ENCODE measurements around the gene ANO10.
"Not testable (repeated sequence)": the region's sequence is repeated elsewhere in the genome, so short reads cannot be mapped to it uniquely, and the experiment has no call there.

ANO10 gene

DNA sequence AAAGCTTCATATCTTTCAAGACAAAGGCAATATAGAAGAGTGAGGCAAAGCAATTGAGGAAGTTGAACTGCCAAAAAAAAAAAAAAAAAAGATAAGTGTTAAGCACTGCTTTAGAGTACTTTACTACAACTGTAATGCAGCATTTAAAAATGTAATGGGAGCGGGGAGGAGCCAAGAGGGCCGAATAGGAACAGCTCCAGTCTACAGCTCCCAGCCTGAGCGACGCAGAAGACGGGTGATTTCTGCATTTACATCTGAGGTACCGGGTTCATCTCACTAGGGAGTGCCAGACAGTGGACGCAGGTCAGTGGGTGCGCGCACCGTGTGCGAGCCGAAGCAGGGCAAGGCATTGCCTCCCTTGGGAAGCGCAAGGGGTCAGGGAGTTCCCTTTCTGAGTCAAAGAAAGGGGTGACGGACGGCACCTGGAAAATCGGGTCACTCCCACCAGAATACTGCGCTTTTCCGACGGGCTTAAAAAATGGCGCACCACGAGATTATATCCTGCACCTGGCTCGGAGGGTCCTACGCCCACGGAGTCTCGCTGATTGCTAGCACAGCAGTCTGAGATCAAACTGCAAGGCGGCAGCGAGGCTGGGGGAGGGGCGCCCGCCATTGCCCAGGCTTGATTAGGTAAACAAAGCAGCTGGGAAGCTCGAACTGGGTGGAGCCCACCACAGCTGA, 56.0 kb downstream of the ANO10 start:
- not testable (repeated sequence) for DNase-seq

DNA sequence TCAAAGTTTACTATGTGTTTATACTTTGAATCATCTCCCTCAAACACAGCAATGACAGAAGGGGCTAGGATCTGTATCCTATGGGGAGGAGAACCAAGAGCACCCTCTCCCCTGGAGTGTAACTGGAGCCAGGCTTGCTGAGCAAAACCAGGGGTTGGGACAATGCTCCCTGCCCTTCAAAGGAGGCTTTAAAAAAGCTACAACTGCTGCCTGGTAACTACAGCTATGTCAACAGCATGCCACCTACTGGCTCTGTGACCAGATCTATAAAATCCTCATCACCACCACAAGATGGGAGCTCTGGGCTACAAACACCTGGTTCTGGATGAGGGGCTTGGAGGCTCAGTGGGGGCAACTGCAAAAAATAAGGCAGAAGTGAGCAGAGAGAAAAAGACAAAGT, 61.9 kb downstream of the ANO10 start:
- no peak for DNase-seq

DNA sequence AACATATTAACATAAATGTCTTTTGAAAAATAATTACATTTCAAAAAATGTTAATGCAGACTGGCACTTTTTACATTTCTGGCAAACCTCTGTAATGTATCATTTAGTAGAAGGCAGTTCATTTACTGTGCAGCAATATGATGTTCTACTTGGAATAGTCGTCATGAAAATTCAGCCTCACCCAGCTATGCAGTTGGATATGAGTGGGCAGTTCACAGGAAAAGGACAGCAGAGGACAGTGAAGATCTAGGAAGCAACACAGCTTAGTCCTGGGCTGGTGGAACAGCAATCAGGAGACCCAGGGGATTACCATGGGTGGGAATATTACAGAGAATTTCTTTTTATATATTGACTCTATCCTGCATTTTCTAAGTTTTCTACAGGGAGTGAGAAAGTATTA, 63.6 kb downstream of the ANO10 start:
- no peak for DNase-seq

DNA sequence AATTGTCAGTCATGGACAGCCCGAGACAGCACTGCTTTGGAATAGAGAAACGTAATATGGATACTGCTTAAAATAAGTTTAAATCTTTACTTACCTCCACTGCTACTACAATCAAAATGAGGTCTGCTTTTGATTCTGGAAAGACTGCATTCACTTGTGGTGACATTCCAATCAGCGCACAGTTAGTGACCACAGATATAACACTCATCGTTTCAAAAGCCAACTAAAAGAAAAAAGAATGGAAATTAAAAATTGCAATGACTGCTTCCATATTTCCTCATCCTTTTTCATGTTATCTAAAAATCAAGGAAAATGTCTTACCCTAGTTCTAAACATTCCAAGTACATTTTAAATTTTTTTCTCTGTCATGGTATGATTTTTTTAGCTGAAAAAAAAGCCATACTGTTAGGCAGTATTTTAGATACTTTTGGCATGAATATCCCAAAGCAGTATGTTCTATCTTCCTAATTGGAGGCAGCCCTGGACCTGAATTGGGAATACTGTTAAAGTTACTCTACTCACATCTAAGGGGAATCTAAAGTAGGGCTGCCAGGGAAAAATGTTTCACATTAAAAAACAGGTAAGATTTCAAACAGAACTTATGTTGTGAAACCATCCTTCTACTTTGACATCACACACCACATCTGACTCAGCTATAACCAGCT, 72.1 kb downstream of the ANO10 start:
- no peak for DNase-seq

DNA sequence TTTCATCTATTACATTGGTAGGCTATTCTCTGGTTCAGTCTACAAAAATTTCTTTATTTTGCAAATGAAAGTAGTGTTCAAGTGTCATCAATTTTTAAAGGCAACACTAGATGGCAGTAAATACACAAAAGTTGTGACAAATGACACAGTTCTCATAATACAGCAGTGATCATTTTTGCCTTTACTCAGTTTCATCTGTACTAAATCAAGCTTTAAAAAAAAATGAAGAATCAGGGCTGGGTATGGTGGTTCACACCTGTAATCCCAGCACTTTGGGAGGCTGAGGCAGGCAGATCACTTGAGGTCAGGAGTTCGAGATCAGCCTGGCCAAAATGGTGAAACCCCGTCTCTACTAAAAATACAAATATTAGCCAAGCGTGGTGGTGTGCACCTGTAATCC, 77.5 kb downstream of the ANO10 start:
- DNase-seq, result peak in 1 of 2 donors; percentile 20

DNA sequence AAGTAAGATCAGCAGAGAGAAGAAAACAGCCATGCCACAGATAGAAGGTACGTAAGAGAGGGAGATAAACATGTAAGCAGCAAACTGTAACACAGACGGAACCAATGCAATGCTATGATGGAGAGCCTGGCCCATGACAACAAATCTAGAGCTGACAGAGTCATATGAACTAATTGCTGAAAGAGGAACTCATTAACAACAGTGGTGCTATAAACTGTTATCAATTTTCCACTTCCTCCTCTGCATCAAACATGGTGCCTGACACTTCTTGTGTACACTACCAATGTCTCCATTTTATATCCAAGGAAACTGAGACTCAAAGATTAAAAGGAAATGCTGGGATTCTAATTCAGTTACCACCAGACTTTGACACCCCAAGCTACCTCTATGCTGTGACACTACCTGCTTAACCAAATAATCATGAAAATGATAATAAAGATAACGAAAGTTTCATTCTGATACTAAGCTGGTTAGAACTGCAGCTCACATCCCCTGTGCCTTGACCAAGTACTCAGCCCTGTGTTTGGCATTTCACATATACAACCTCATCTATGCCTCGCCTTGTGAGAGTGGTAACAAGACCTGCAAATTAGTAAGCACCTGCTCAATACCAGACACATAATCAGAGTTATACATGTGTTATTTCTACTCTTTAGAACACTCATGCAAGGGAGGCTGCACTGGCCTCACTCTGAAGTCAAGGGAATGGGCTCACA, 79.3 kb downstream of the ANO10 start:
- no peak for DNase-seq

DNA sequence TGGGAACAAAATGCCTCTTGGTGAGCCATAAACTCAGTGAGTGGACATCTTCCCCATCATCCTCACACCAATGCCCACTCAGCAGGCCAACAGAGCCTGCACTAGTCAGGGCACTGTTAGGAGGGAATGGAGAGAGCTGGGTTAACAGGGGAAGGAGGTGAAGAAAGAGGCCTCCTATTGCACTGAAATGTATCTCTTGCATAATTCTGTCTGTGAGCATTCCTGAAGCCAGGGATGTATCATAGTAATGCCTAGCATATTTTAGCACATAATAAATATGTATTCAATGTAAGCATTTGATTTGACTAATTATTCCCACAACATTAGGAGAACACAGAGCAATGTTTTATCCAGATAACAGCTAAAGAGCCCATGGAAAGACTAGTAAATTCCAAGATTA, 81.2 kb downstream of the ANO10 start:
- DNase-seq, result no peak

DNA sequence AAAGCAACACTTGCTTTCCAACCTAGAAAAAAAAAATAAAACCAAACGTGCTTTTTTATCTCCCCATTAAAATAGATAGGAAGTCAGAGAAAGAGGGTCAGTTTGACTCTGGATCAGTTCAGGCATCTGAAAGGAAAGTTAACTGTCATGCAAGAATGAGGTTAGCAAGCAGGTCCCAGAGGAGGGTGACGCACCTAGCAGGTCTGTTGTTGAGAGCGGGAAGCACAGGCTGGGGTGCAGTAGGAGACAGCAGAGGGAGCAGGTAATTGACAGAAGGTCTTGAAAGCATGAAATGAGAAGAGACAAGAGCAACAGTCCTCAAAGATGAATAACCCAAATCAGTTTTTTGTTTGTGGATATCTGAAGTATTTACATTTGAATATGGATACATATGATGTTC, 82.5 kb downstream of the ANO10 start:
- no peak for DNase-seq

DNA sequence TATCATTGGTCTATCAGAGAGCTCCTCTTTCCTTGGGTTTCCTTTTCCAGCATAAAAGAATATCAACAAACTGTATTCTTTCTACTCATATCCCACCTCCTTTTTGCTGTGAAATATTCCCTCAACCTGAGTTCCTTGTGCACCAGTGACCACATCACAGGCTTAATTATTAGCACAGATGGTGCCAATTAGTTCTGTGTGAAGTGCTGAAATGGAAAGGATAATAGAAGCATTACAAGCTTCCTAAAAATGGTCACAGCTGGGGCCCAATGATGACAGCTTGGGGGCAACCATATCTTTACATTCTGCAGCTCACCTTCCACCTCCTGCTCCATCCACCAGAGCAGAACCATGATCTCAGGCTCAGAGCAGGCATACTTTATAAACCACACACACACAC, 84.6 kb downstream of the ANO10 start:
- DNase-seq, result no peak

DNA sequence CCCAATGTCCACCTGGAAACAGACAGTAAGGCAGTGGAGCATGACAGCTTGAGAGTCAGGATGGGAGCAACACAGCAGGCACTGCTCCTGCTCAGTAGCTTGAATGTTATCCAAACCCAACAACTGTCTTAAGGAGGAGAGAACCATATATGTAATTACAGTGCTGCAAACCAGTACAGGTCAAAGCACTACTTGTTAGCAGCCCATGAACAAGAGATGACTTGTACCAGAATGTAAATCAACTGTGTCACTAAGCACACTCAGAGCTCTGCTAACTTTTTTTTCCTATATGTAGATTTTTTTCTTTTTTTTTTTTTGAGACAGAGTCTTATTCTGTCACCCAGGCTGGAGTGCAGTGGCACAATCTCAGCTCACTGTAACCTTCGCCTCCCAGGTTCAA, 87.1 kb downstream of the ANO10 start:
- no peak for DNase-seq

DNA sequence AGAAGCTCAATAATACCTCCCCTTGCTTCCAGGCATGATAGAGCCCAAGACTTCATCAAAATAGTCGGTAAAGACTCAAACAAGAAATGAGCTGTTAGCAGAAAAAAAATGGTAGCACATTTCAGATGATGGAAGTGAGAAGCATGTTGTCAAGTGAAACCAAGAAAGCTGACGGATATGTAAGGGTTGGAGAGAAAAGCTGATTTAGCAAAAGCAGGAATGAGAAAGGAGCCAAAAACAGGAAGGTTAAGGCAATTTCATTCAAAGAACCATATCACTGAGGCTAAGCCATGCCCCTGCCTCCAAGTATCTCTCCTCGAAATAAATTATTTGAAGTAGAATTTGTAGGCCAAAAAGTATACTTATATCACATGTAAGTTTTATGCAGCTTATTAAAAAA, 88.8 kb downstream of the ANO10 start:
- DNase-seq, result no peak

DNA sequence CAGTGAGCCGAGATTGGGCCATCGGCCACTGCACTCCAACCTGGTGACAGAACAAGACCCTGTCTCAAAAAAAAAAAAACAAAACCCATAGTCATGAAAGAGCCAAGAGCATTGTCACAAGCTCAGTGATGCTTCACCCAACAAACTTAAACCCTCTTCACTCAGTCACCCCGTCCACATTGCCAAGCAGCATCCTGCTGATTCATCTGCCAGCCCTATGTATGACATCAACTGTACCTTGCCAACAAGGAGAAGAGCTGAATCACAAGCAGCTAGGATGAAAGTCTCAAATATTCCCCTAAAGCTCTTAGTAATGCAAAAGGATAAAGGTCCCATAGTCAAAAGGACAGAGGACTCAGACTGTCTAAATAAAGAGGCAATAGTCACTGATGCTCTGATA, 90.0 kb downstream of the ANO10 start:
- DNase-seq, result no peak

DNA sequence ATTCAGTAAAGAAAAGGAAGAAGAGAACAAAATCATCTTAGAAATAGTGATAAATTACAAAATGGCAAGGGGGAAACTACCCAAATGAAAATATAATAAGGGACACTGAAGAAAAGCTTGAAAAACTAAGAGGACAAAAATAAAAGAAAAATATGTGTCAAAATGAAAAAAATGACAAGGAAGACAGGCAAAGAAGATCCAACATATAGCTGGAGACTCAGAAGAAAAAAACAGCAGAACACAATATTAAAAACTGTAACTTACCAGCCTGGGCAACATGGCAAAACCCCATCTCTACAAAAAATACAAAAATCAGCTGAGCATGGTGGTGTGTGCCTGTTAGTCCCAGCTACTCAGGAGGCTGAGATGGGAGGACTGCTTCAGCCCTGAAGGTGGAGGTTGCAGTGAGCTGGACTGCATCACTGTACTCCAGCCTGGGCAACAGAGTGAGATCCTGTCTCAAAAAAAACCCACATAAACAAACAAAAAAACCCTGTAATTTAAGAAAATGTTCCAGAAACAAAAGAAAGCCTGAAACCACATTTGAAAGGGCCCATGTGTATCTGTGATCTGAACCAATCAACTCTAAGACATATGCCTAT, 93.2 kb downstream of the ANO10 start:
- DNase-seq, result no peak

DNA sequence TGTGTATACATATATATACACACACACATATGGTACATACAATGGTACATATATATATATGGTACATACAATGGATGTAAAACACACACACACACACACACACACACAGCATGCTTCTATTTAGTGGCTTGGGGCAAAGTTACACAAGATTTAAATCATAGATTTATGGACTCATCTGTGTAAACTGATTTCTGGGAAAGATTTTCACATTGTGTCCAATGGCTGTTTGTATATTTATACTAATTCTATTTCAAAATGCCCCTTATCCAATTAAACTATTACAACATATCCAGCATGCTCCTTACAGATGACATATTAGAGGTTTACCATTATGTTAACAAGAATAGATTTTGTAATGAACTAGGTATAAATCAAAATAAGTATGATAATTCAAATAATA, 94.9 kb downstream of the ANO10 start:
- no peak for DNase-seq

DNA sequence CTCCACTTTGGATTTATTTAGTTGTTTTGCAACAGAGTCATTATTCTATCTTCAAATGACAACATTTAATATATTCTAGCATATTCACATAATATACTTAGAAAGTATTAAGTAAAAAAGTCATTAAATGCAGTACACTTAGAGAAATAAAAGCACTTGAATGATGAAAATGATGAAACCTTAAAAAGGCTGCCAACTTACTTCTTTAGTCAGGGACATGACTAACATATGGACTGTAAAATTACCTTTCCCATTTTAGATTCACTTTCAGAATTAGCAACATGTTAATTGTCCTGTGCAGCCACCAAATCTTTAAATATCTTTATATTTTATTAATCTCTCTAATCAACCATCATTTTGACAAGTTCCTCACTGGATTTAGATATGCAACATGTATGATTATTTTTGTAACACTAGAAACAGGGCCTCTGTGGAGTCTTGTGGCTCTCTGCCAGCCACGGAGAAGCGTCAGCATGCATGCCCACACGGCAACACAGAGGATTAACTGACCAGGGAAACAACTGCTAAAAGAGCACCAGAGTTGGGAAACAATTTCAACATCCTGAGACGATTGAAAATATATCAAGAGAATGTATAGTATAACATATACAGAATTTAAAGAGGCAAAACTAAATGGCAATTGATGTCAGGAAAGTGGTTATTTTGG, 95.7 kb downstream of the ANO10 start:
- DNase-seq, result no peak

DNA sequence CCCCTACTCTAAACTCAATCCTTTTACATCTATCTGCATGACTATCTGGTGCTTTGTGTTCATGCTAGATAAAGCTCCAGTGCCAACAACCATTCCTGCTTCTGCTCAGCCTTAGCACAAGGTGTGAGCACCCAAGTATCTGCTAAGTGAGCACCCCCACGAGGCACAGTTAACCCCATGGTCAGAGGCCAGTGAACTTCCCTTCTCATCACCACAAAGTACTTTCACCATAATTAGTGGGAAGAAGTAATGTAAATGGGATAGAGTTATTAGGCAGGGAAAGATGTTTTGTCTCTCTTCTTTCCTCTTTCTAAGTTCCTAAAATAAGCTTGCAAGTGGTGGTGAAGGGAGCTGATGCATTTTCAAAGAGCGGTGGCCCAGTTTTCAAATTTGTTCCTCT, 96.4 kb downstream of the ANO10 start:
- DNase-seq, result no peak

DNA sequence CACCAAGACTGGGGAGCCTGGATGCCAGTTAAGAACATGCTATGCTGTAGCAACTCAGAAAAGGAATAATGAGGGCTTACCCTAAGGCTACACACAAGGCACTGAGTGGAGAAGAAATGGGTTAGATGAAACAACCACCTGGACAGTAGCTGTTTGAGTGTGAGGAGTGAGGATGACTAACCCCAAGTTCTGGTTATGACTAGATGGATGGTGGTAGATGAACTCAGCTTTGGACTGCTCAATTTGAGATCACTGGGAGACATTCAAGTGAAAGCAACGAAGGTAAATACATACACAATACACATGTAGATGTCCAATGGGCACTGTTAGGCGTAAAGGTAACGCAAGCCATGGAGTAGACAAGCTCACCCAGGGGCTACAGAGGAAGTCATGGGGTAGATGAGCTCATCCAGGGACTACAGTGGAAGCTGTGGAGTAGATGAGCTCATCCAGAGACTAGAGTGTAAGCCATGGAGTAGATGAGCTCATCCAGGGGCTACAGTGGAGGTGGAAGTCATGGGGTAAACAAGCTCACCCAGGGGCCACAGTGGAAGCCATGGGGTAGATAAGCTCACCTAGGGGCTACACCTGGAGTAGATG, 98.3 kb downstream of the ANO10 start:
- DNase-seq, result no peak

DNA sequence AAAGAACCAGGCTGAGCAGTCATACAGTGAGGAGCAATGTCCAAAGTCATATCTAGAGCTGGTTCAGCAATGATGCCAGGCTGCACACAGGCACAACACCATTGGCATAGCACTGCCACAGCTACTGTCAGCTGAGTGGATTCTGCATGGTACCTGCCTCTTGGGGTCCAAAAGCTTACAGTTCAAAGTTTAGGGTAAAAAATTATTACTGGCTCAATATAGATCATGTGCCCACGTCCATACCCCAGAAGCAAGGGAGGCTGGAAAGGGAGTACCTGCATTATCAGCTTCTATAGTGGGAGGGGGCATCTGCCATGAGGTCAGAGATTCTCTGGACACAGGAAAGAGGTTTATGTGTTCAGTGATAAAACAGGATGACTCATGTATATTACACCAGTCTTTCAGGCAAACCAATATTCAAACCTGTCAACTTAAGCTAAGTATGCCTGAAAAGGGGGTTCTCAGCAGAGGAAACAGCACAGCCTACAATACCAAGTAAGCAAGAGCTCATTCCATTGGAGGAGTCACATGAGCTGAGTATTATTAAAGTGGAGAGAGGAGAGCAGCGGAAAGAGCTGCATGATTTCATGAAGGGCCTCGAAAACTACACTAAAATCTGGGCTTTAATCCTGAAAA, 99.0 kb downstream of the ANO10 start:
- DNase-seq, result no peak

DNA sequence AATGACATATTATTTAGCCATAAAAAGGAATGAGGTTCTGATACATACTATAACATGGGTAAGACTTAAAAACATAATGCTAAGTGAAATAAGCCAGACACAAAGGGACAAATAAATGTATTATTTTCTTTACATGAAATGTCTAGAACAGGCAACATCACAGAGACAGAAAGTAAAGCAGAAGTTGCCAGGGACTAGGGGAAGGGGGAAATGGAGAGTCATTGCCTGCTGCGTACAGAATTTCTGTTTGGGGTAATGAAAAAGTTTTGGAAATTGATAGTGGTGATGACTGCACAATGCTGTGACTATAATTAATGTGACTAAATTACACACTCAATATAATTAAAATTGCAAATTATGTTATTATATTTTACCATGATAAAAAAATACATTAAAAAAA, 99.9 kb downstream of the ANO10 start:
- DNase-seq, result no peak

DNA sequence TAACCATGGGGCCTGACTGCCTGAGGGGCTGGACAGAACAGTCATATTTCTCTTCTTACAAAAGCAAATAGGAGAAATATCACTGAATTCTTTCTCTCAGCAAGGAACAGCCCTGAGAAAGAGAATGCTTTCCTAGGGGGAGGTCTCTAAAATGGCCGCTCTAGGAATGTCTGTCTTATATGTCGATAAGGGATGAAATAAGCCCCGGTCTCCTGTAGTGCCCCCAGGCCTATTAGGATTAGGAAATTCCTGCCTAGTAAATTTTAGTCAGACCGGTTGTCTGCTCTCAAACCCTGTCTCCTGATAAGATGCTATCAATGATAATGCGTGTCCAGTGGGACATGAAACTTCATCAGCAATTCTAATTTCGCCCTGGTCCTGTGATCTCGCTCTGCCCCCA, 103.3 kb downstream of the ANO10 start:
- DNase-seq, result not testable (repeated sequence)

DNA sequence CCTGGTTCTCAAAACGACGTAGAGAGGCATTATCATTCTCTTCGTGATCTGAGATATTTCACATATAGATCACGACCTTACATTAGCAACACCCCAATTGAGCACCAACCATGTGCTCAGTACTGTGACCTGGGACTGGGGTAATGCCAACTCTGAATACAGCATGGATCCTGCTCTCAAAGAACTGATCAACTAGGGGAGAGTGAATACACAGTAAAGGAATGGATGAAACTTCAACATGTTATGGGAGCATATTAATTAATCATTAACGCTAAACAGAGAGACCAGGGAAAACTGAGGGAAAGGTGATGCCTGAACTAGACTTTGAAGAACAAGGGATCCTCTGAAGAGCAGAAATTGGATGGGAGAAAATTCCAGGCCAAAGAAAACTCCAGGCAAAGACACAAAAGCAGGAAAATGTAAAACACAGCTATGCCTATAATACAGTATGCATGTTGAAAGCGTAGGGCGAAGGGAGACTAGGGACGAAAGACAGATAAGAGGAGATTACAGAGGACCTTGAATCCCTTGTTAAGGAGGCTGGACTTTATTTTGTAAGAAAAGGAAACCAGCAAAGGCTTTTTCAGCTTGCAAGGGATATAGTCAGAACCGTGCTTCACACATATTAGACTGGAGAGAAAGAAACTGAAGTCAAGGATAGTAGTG, 105.7 kb downstream of the ANO10 start:
- no peak for DNase-seq

All from bone marrow (tissue), 2 donors.